HepG2 (cell line): ENCODE results near the gene FLVCR1. TPM values are rescaled to one million over a fixed set of nuclear protein-coding genes. Genes with fewer than 3 reads are reported as not detected.

Source experiments
- ATM ChIP-seq: fragments of 450-650 bp; IDR thresholded peaks from 2 replicates; pipeline ENCODE4 v1.7.1; 2017; ENCODE audit warnings: mild to moderate bottlenecking, borderline replicate concordance
- GATAD2A ChIP-seq: IDR thresholded peaks from 2 replicates; pipeline ENCODE4 v1.6.1; 2016
- JUND ChIP-seq: sonication (generic); formaldehyde crosslinking; IDR thresholded peaks from 2 replicates; pipeline ENCODE4 v1.8.0; 2022; ENCODE audit warnings: mild to moderate bottlenecking, missing genetic modification reagents
- MEIS2 ChIP-seq: sonication (generic); formaldehyde crosslinking; IDR thresholded peaks from 2 replicates; pipeline ENCODE4 v1.9.0; 2021; ENCODE audit warnings: mild to moderate bottlenecking, missing genetic modification reagents
- REXO4 ChIP-seq: sonication (generic); formaldehyde crosslinking; IDR thresholded peaks from 2 replicates; pipeline ENCODE4 v1.8.0; 2022; ENCODE audit warnings: missing genetic modification reagents, mild to moderate bottlenecking, borderline replicate concordance
- RNF219 ChIP-seq: sonication (generic); formaldehyde crosslinking; IDR thresholded peaks from 2 replicates; pipeline ENCODE4 v1.5.0; 2020; ENCODE audit warnings: mild to moderate bottlenecking, missing genetic modification reagents
- SSRP1 ChIP-seq: IDR thresholded peaks from 2 replicates; pipeline ENCODE4 v1.6.1; 2016; ENCODE audit warnings: control low read depth
- TFDP1 ChIP-seq: IDR thresholded peaks from 2 replicates; pipeline ENCODE4 v1.6.1; 2016; ENCODE audit warnings: missing compliant biosample characterization, missing genetic modification reagents, borderline replicate concordance
- TFDP2 ChIP-seq: sonication (generic); formaldehyde crosslinking; IDR thresholded peaks from 2 replicates; pipeline ENCODE4 v1.4.0; 2020; ENCODE audit warnings: missing genetic modification reagents
- TIGD3 ChIP-seq: sonication (generic); formaldehyde crosslinking; IDR thresholded peaks from 2 replicates; pipeline ENCODE4 v1.5.1; 2020; ENCODE audit warnings: mild to moderate bottlenecking, missing genetic modification reagents, borderline replicate concordance
- ZBTB3 ChIP-seq: sonication (generic); formaldehyde crosslinking; IDR thresholded peaks from 2 replicates; pipeline ENCODE4 v1.4.0; 2020; ENCODE audit warnings: low read depth, mild to moderate bottlenecking, moderate library complexity, missing genetic modification reagents, borderline replicate concordance
- ZBTB42 ChIP-seq: sonication (generic); formaldehyde crosslinking; IDR thresholded peaks from 2 replicates; pipeline ENCODE4 v1.5.0; 2020; ENCODE audit warnings: mild to moderate bottlenecking, missing genetic modification reagents
- ZNF12 ChIP-seq: sonication (generic); formaldehyde crosslinking; IDR thresholded peaks from 2 replicates; pipeline ENCODE4 v1.5.0; 2020; ENCODE audit warnings: missing genetic modification reagents
- ZNF256 ChIP-seq: sonication (generic); formaldehyde crosslinking; conservative IDR thresholded peaks from 2 replicates; pipeline ENCODE4 v1.4.0; 2020; ENCODE audit warnings: missing genetic modification reagents
- ZNF510 ChIP-seq: sonication (generic); formaldehyde crosslinking; IDR thresholded peaks from 2 replicates; pipeline ENCODE4 v1.4.0; 2020; ENCODE audit warnings: low read depth, mild to moderate bottlenecking, missing genetic modification reagents
- ZNF609 ChIP-seq: sonication (generic); formaldehyde crosslinking; IDR thresholded peaks from 2 replicates; pipeline ENCODE4 v1.4.0; 2020; ENCODE audit warnings: mild to moderate bottlenecking, missing genetic modification reagents, borderline replicate concordance
- ZUFSP ChIP-seq: sonication (generic); formaldehyde crosslinking; IDR thresholded peaks from 2 replicates; pipeline ENCODE4 v1.9.0; 2021; ENCODE audit warnings: missing genetic modification reagents, mild to moderate bottlenecking, borderline replicate concordance
- polyA plus RNA-seq, 8 experiments: library from polyadenylated mRNA; depleted of rRNA in 3 of 8; stranded (reverse) in 7 of 8; unstranded in 1 of 8; fragments of >200 nt; fragmentation: Illumina TruSeq in 4 of 8; extraction: Trizol in 4 of 8; gene quantifications; 2 replicates each; pipeline versions ENCODE4 v1.2.1 to v1.2.3, GENCODE V29; 2011 to 2016; ENCODE audit warnings: low read depth in 4 of 8, missing spikeins in 1 of 8, mixed read lengths in 1 of 8; ENCODE audit not compliant: insufficient read depth in 1 of 8
- total RNA-seq, 5 experiments: library from RNA; depleted of rRNA; stranded (reverse); fragments of >200 nt; fragmentation: Illumina TruSeq; extraction: Trizol; gene quantifications; 2 replicates each; pipeline ENCODE4 v1.2.3, GENCODE V29; 2016; ENCODE audit warnings: low read depth in 1 of 5

Gene FLVCR1
- total and polyA plus RNA-seq, 2 of the 13 experiments (the other 11 are each of a cell fraction or from before 2014, with no cell fraction given) = 14.8 to 39.8 TPM

GRCh38 chr1:212857992-212858460, at the start of gene FLVCR1 (continued):
- TF ChIP-seq ZNF609 (CRISPR knock-in tag) (peak; percentile 41), GATAD2A (CRISPR knock-in tag) (no peak), TFDP1 (CRISPR knock-in tag) (peak; percentile 84; the same call in 1 of the 2 replicates), ZUFSP (CRISPR knock-in tag) (no peak), SSRP1 (CRISPR knock-in tag) (0 out of 2 replicates have a peak, but pooled peaks have one; percentile 41), RNF219 (no peak), ZNF510 (peak; percentile 15), ZNF256 (no peak), TFDP2 (CRISPR knock-in tag) (peak; percentile 86), JUND (CRISPR knock-in tag) (no peak), MEIS2 (CRISPR knock-in tag) (no peak), ZBTB42 (CRISPR knock-in tag) (0 out of 2 replicates have a peak, but pooled peaks have one; percentile 46), ZBTB3 (no peak), TIGD3 (CRISPR knock-in tag) (no peak), ZNF12 (no peak; the same call in 1 of the 2 replicates), ATM (no peak), REXO4 (CRISPR knock-in tag) (no peak; the same call in 1 of the 2 replicates)
